ENCODE data around the gene DNM3.

DNM3 gene

DNA sequence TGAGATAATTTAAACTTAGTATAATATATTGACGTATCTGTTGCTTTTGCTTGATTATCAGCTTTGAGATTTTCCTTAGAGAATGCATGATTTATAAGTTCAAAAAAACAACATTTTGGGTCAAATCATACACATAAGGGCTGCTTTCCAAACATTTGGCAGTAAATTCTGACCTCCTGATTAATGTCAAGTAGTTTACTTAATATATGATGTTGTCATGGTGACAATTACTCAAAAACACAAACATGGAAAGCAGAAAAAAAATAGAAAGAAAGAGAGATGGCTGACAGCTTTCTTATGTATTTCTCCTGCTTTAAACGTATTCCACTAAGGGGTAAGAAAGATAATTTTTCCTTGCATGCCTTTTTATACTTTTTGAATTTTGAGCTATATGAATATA, 320.9 kb downstream of the DNM3 start:
- H3K36me3 ChIP-seq: no peaks in the 10 kb centered on the region
- no peak overlapping the region for H3K4me3 ChIP-seq (ENCODE audit: low read depth in 1 of 2, low read length in 1 of 2)
- no peaks in the 10 kb centered on the region for H3K4me1 ChIP-seq (ENCODE audit: control insufficient read depth in 1 of 2, insufficient read depth in 1 of 2, low read depth in 1 of 2, low read length in 1 of 2)
- TF ChIP-seq, protein P1, sequence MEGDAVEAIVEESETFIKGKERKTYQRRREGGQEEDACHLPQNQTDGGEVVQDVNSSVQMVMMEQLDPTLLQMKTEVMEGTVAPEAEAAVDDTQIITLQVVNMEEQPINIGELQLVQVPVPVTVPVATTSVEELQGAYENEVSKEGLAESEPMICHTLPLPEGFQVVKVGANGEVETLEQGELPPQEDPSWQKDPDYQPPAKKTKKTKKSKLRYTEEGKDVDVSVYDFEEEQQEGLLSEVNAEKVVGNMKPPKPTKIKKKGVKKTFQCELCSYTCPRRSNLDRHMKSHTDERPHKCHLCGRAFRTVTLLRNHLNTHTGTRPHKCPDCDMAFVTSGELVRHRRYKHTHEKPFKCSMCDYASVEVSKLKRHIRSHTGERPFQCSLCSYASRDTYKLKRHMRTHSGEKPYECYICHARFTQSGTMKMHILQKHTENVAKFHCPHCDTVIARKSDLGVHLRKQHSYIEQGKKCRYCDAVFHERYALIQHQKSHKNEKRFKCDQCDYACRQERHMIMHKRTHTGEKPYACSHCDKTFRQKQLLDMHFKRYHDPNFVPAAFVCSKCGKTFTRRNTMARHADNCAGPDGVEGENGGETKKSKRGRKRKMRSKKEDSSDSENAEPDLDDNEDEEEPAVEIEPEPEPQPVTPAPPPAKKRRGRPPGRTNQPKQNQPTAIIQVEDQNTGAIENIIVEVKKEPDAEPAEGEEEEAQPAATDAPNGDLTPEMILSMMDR (IDR thresholded peaks at IDR 0.05): no peak
- H3K9me3 ChIP-seq: no peaks in the 10 kb centered on the region
- H3K27me3 ChIP-seq: no peaks in the 10 kb centered on the region
- no peak overlapping the region for H3K27ac ChIP-seq

DNA sequence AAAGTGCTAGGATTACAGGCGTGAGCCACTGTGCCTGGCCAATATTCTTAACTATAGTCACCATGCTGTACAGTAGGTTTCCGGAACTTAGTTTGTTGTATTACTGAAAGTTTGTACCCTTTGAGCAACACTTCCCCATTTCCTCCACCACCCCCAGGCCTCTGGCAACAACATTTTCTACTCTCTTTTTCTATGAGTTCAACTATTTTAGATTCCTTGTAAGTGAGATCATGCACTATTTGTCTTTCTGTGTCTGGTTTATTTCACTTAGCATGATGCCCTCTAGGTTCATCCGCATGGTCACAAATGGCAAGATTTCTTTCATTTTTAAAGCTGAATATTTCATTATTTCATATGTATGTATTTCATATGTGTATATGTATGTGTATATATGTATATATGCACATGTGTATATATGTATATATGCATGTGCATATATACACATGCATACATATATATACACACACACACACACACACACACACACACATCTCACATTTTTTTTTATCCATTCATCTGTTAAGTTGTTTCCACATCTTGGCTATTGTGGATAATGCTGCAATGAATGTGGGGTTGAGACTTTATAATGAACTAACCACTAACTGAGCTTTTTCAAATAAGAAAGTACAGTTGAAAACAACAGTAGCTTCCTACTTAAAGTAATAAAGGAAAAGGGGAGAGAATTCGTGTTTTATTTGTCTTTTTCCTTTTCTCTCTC, 322.4 kb downstream of the DNM3 start:
- no peak overlapping the region for H3K4me3 ChIP-seq (ENCODE audit: low read depth in 1 of 2, low read length in 1 of 2)
- H3K4me1 ChIP-seq (ENCODE audit: control insufficient read depth in 1 of 2, insufficient read depth in 1 of 2, low read depth in 1 of 2, low read length in 1 of 2): no peaks in the 10 kb centered on the region
- H3K36me3 ChIP-seq: no peaks in the 10 kb centered on the region
- H3K9me3 ChIP-seq: no peaks in the 10 kb centered on the region
- no peaks in the 10 kb centered on the region for H3K27me3 ChIP-seq
- H3K27ac ChIP-seq: no peak overlapping the region
- TF ChIP-seq, protein P1 (IDR thresholded peaks at IDR 0.05): no peak

DNA sequence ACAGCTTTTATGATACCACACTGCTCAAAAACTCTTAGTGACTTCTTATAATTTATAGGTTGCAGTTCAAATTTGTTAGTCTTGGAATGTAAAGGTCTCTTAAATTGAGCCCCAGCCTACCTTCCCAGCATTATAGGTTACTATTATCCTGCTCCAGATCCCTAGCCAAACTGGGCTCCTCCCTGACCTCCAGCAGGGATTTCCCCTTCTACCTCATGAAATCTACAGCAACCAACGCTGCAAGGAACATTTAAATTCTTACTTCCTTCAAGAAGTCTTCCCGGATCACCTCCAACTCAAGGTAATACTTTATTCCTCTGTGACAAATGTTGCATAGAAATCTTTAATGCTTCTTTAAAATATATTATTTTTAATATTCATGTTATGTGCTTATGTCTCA, 324.1 kb downstream of the DNM3 start:
- H3K36me3 ChIP-seq: no peaks in the 10 kb centered on the region
- no peaks in the 10 kb centered on the region for H3K4me1 ChIP-seq (ENCODE audit: control insufficient read depth in 1 of 2, insufficient read depth in 1 of 2, low read depth in 1 of 2, low read length in 1 of 2)
- no peaks in the 10 kb centered on the region for H3K27me3 ChIP-seq
- TF ChIP-seq, protein P1 (IDR thresholded peaks at IDR 0.05): no peak
- no peak overlapping the region for H3K4me3 ChIP-seq (ENCODE audit: low read depth in 1 of 2, low read length in 1 of 2)
- no peaks in the 10 kb centered on the region for H3K9me3 ChIP-seq
- no peak overlapping the region for H3K27ac ChIP-seq

DNA sequence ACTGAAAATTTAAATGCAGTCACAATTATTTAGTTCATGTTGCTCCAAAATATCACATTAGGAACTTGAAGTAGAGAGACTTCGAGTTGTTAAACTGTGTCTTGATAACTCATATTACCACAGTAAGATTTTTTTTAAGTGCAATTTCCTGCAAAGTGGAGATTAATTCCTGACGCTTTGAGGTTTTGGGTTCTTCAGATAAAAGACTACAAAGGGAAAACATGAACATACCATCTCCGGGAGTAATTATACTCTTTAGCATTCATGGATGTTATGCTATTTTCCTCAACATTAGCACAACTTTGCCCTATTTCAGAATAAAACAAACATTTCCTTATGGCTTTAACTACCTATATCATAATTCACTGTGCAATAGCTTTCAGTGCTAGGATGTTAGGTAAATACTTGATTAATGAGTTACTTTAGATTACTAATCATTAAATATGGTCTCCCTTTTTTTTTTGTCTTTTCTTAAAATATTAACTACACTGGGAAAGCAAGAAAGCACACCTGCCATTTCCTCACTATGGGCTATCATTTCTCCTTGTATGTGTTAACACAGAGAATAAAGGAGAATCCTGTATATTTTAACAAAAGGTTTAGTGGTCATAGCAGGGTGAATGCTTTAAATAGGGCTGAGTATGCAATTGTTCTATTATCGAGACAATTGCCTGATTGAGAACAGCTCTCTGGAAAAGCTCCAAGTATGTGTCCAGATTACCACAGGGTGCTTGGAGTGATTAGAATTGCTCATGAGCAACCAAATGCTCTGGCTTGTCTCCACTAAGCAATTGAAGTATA, 326.7 kb downstream of the DNM3 start:
- H3K36me3 ChIP-seq: no peaks in the 10 kb centered on the region
- H3K27me3 ChIP-seq: no peaks in the 10 kb centered on the region
- TF ChIP-seq, protein P1 (IDR thresholded peaks at IDR 0.05): no peak
- H3K27ac ChIP-seq: no peak overlapping the region
- H3K4me3 ChIP-seq (ENCODE audit: low read depth in 1 of 2, low read length in 1 of 2): no peak overlapping the region
- no peaks in the 10 kb centered on the region for H3K9me3 ChIP-seq
- no peaks in the 10 kb centered on the region for H3K4me1 ChIP-seq (ENCODE audit: control insufficient read depth in 1 of 2, insufficient read depth in 1 of 2, low read depth in 1 of 2, low read length in 1 of 2)

DNA sequence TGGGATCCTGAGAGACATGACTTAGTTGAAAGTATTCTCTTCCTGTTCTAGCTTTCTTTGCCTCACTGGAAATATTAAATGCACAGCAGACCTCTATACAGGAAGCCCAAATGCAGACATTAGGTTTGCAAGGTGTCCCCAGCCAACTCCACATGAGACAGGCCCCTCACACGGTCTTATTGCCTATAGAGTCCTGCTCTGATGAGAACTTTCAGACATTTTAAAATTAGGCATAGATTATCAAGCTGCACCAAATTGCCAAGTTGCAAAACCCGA, 327.2 kb downstream of the DNM3 start:
- no peaks in the 10 kb centered on the region for H3K27me3 ChIP-seq
- H3K36me3 ChIP-seq: no peaks in the 10 kb centered on the region
- H3K4me3 ChIP-seq (ENCODE audit: low read depth in 1 of 2, low read length in 1 of 2): no peak overlapping the region
- TF ChIP-seq, protein P1 (IDR thresholded peaks at IDR 0.05): no peak
- H3K4me1 ChIP-seq (ENCODE audit: control insufficient read depth in 1 of 2, insufficient read depth in 1 of 2, low read depth in 1 of 2, low read length in 1 of 2): no peaks in the 10 kb centered on the region
- H3K27ac ChIP-seq: no peak overlapping the region
- no peaks in the 10 kb centered on the region for H3K9me3 ChIP-seq

Measured in neutrophil (primary cell).